ENCODE data around the gene TOPAZ1.

TOPAZ1 gene

GRCh38 chr3:44210967-44211366 is 30.7 kb upstream of the TOPAZ1 start:
- no peak for TF ChIP-seq CTCF (IDR thresholded peaks at IDR 0.05; ENCODE audit: low read depth, low read length, missing control alignments)
- H3K4me3 ChIP-seq (replicated peaks; ENCODE audit: low read depth, low read length) = no peak overlapping the region
- no peak for DNase-seq (ENCODE audit: extremely low read depth, low read depth)

- DNase-seq (ENCODE audit: extremely low read depth, low read depth) = no peak
- no peak for TF ChIP-seq CTCF (IDR thresholded peaks at IDR 0.05; ENCODE audit: low read depth, low read length, missing control alignments)
- no peak overlapping the region for H3K4me3 ChIP-seq (replicated peaks; ENCODE audit: low read depth, low read length)
Measured at GRCh38 chr3:44222337-44222736, 19.3 kb upstream of the TOPAZ1 start.

GRCh38 chr3:44223299-44223698 is 18.4 kb upstream of the TOPAZ1 start:
- TF ChIP-seq CTCF (IDR thresholded peaks at IDR 0.05; ENCODE audit: low read depth, low read length, missing control alignments) = no peak
- no peak overlapping the region for H3K4me3 ChIP-seq (replicated peaks; ENCODE audit: low read depth, low read length)
- DNase-seq (ENCODE audit: extremely low read depth, low read depth) = no peak

- TF ChIP-seq CTCF (IDR thresholded peaks at IDR 0.05; ENCODE audit: low read depth, low read length, missing control alignments) = no peak
- no peak for DNase-seq (ENCODE audit: extremely low read depth, low read depth)
- no peak overlapping the region for H3K4me3 ChIP-seq (replicated peaks; ENCODE audit: low read depth, low read length)
Measured at GRCh38 chr3:44224131-44224530, 17.6 kb upstream of the TOPAZ1 start.

- TF ChIP-seq CTCF (IDR thresholded peaks at IDR 0.05; ENCODE audit: low read depth, low read length, missing control alignments) = no peak
- H3K4me3 ChIP-seq (replicated peaks; ENCODE audit: low read depth, low read length) = no peak overlapping the region
- DNase-seq (ENCODE audit: extremely low read depth, low read depth) = no peak
Measured at GRCh38 chr3:44226573-44226972, 15.1 kb upstream of the TOPAZ1 start.

GRCh38 chr3:44227632-44228031 is 14.1 kb upstream of the TOPAZ1 start:
- DNase-seq (ENCODE audit: extremely low read depth, low read depth) = no peak
- no peak overlapping the region for H3K4me3 ChIP-seq (replicated peaks; ENCODE audit: low read depth, low read length)
- no peak for TF ChIP-seq CTCF (IDR thresholded peaks at IDR 0.05; ENCODE audit: low read depth, low read length, missing control alignments)

- DNase-seq (ENCODE audit: extremely low read depth, low read depth) = no peak
- no peak for TF ChIP-seq CTCF (IDR thresholded peaks at IDR 0.05; ENCODE audit: low read depth, low read length, missing control alignments)
- H3K4me3 ChIP-seq (replicated peaks; ENCODE audit: low read depth, low read length) = no peak overlapping the region
Measured at GRCh38 chr3:44228900-44229299, 12.8 kb upstream of the TOPAZ1 start.
